ENCODE measurements around the gene BTBD2. TPM values are rescaled to one million over a fixed set of nuclear protein-coding genes. Genes with fewer than 3 reads are reported as not detected.

BTBD2 gene
- total and polyA plus RNA-seq, 2 of the 13 experiments (the other 11 are each of a cell fraction or from before 2014, with no cell fraction given): 28.1 to 45.3 TPM

GRCh38 chr19:2039089-2039958, 23.8 kb upstream of the BTBD2 start:
- ChIA-PET CTCF (ENCODE audit: low intra/inter-chr PET ratio, low total read pairs) (no interaction called here), POLR2A (interaction anchor here (1.2 to 2.6 kb wide), 4 partner anchors 9 to 22 kb away, joined by 3 to 8 read pairs (median 6); no protein-coding TSS in a partner anchor)
- no peak for TF ChIP-seq MYNN (CRISPR knock-in tag; IDR thresholded peaks at IDR 0.05; ENCODE audit: low read depth)
- TF ChIP-seq PCBP2 (optimal IDR thresholded peaks at IDR 0.05; ENCODE audit: low read depth, low read length, poor library complexity, severe bottlenecking): no peak
- TF ChIP-seq RBFOX2 (IDR thresholded peaks at IDR 0.05; ENCODE audit: low read depth, low read length): peak; percentile 65
- TF ChIP-seq ZNF234 (CRISPR knock-in tag; conservative IDR thresholded peaks at IDR 0.05): no peak
- TF ChIP-seq, protein P1, sequence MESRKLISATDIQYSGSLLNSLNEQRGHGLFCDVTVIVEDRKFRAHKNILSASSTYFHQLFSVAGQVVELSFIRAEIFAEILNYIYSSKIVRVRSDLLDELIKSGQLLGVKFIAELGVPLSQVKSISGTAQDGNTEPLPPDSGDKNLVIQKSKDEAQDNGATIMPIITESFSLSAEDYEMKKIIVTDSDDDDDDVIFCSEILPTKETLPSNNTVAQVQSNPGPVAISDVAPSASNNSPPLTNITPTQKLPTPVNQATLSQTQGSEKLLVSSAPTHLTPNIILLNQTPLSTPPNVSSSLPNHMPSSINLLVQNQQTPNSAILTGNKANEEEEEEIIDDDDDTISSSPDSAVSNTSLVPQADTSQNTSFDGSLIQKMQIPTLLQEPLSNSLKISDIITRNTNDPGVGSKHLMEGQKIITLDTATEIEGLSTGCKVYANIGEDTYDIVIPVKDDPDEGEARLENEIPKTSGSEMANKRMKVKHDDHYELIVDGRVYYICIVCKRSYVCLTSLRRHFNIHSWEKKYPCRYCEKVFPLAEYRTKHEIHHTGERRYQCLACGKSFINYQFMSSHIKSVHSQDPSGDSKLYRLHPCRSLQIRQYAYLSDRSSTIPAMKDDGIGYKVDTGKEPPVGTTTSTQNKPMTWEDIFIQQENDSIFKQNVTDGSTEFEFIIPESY (CRISPR knock-in tag; IDR thresholded peaks at IDR 0.05): 0 out of 2 replicates have a peak, but pooled peaks have one; percentile 10
- no peak for TF ChIP-seq JUN (CRISPR knock-in tag; IDR thresholded peaks at IDR 0.05)
- peak; percentile 26; the same call in 1 of the 2 replicates for TF ChIP-seq ZBTB38 (CRISPR knock-in tag; IDR thresholded peaks at IDR 0.05)
- no peak for TF ChIP-seq HMG20A (CRISPR knock-in tag; IDR thresholded peaks at IDR 0.05; ENCODE audit: borderline replicate concordance)
- Histone ChIP-seq H4K20me1 (ENCODE audit: insufficient read depth, low read length) (no peaks in the 10 kb centered on the region), H3K27ac (ENCODE audit: extremely low read length, insufficient read depth, low read length) (no peak overlapping the region), H2AFZ (ENCODE audit: low read length) (no peak overlapping the region), H3K27me3 (ENCODE audit: control insufficient read depth in 1 of 2, insufficient read depth in 2 of 2, low read length in 2 of 2) (no peaks in the 10 kb centered on the region), H3K36me3 (replicated peaks in 1 of 2; ENCODE audit: control insufficient read depth in 1 of 2, insufficient read depth in 2 of 2, low read length in 2 of 2) (peaks cover 15 to 42% of the 10 kb centered on the region in 2 experiments; a peak in 4 of 5 replicates), H3K9ac (ENCODE audit: insufficient read depth, low read depth, low read length) (no peak overlapping the region), H3K9me3 (ENCODE audit: low read length) (no peaks in the 10 kb centered on the region), H3K79me2 (ENCODE audit: insufficient read depth, low read length) (no peaks in the 10 kb centered on the region), H3K4me1 (ENCODE audit: insufficient read depth, low read length) (no peaks in the 10 kb centered on the region), H3K4me2 (ENCODE audit: low read depth, low read length) (no peak overlapping the region), H3K4me3 (replicated peaks in 1 of 3; ENCODE audit: insufficient read depth in 1 of 3, low read depth in 2 of 3, low read length in 3 of 3) (no peak overlapping the region)
- peak; percentile 8; the same call in 2 of the 3 replicates for ATAC-seq
- 97% methylated on average over 13 of the region's 30 CpGs for WGBS (ENCODE audit: low lambda C conversion rate)
- FAIRE-seq: no peak
- in situ Hi-C loops (cut with HindIII; ENCODE audit: extremely low pct_ligation_motif_present, low pct_unique_long_range_greater_than_20kb): no loop called here
- DNase-seq (ENCODE audit: low spot score): no peak
- intact Hi-C loops (cut with micrococcal nuclease; ENCODE audit: unreplicated experiment): no loop called here
- no TSS peak for BruUV-seq (replicated peaks)

Measured in HepG2 (cell line).